SK-N-SH (cell line): Measurements from ENCODE around the gene CASTOR2. TPM values are rescaled to one million over a fixed set of nuclear protein-coding genes. Genes with fewer than 3 reads are reported as not detected.

Experiments
- CTCF ChIA-PET: fragments of 300-600, 350-600 bp; formaldehyde crosslinking; extraction: SDS; loops from one replicate; lab custom pipeline; 2021; lab: Yijun Ruan, JAX
- POLR2A ChIA-PET: fragments of 350-600 bp; sonication (Branson Sonifier 250); formaldehyde crosslinking; extraction: SDS; loops from one replicate; lab custom pipeline; 2020; ENCODE audit warnings: antibody characterized with exemption, inconsistent platforms; lab: Yijun Ruan, JAX
- DNase-seq: peaks from one replicate; pipeline ENCODE4 v3.0.0; 2012
- H2AFZ ChIP-seq: fragments of 200-600 bp; sonication (generic); 2 replicates; pipeline ENCODE4 v1.8.1; 2016; ENCODE audit warnings: antibody characterized with exemption, mild to moderate bottlenecking, low read depth
- H3F3A ChIP-seq: fragments of 200-600 bp; sonication (generic); replicated peaks from 2 replicates; pipeline ENCODE3; 2016; ENCODE audit warnings: antibody characterized with exemption, mild to moderate bottlenecking; ENCODE audit not compliant: insufficient read depth
- H3K27ac ChIP-seq, 2 experiments: fragments of 200-500 bp in 1 of 2; fragments of 200-600 bp in 1 of 2; sonication (Bioruptor generic) in 1 of 2; sonication (generic), shearing (Covaris generic) in 1 of 2; 2 replicates each; pipeline versions ENCODE4 v1.5.1 to v1.6.1; 2014 to 2016; ENCODE audit warnings: low read depth in 2 of 2, inconsistent platforms in 1 of 2, low read length in 1 of 2, mild to moderate bottlenecking in 1 of 2, mixed read lengths in 1 of 2
- H3K27me3 ChIP-seq: fragments of 200-600 bp; sonication (generic), shearing (Covaris generic); 2 replicates; pipeline ENCODE4 v1.6.1; 2016; ENCODE audit warnings: mixed run types; ENCODE audit not compliant: insufficient read depth
- H3K36me3 ChIP-seq, 2 experiments: fragments of 200-500 bp in 1 of 2; fragments of 200-600 bp in 1 of 2; sonication (Bioruptor generic) in 1 of 2; sonication (generic) in 1 of 2; replicated peaks in 1 of 2; 2 replicates each; pipeline versions ENCODE3 to v1.5.1; 2014 to 2016; ENCODE audit warnings: low read length in 1 of 2, mild to moderate bottlenecking in 1 of 2; ENCODE audit not compliant: insufficient read depth in 2 of 2, control insufficient read depth in 1 of 2
- H3K4me1 ChIP-seq, 2 experiments: fragments of 200-500 bp in 1 of 2; fragments of 200-600 bp in 1 of 2; sonication (Bioruptor generic) in 1 of 2; sonication (generic), shearing (Covaris generic) in 1 of 2; 2 replicates each; pipeline versions ENCODE4 v1.5.1 to v1.6.1; 2014 to 2016; ENCODE audit warnings: low read depth in 1 of 2, low read length in 1 of 2, mixed run types in 1 of 2; ENCODE audit not compliant: insufficient read depth in 2 of 2, control insufficient read depth in 1 of 2
- H3K4me2 ChIP-seq: fragments of 200-600 bp; sonication (generic), shearing (Covaris generic); 2 replicates; pipeline ENCODE4 v1.6.1; 2017; ENCODE audit warnings: mixed run types
- H3K4me3 ChIP-seq, 2 experiments: fragments of 200-500 bp in 1 of 2; fragments of 200-600 bp in 1 of 2; sonication (Bioruptor generic) in 1 of 2; sonication (generic), shearing (Covaris generic) in 1 of 2; 2 replicates each; pipeline versions ENCODE4 v1.5.1 to v1.8.1; 2014 to 2016; ENCODE audit warnings: low read depth in 2 of 2, inconsistent platforms in 1 of 2, low read length in 1 of 2, mild to moderate bottlenecking in 1 of 2, mixed read lengths in 1 of 2, moderate library complexity in 1 of 2
- H3K79me2 ChIP-seq: fragments of 200-600 bp; sonication (generic); 2 replicates; pipeline ENCODE4 v1.8.1; 2017; ENCODE audit warnings: mild to moderate bottlenecking; ENCODE audit not compliant: insufficient read depth
- H3K9ac ChIP-seq: fragments of 200-600 bp; sonication (generic); 2 replicates; pipeline ENCODE4 v1.6.1; 2017; ENCODE audit warnings: mixed run types
- H3K9me2 ChIP-seq: fragments of 200-600 bp; sonication (generic); 2 replicates; pipeline ENCODE4 v1.6.1; 2017; ENCODE audit warnings: mixed run types
- H3K9me3 ChIP-seq: fragments of 200-600 bp; sonication (generic); 2 replicates; pipeline ENCODE4 v1.6.1; 2017; ENCODE audit warnings: mixed run types, mild to moderate bottlenecking, moderate library complexity
- H4K20me1 ChIP-seq: fragments of 200-600 bp; sonication (generic); 2 replicates; pipeline ENCODE4 v1.6.1; 2017; ENCODE audit warnings: mild to moderate bottlenecking, mixed run types; ENCODE audit not compliant: insufficient read depth
- EP300 ChIP-seq, 2 experiments: IDR thresholded peaks; 2 replicates each; pipeline versions ENCODE4 v1.4.0 to v1.6.1; 2012; ENCODE audit warnings: borderline replicate concordance in 1 of 2, low read depth in 1 of 2, low read length in 1 of 2
- FOSL2 ChIP-seq: IDR thresholded peaks from 2 replicates; pipeline ENCODE4 v1.4.0; 2012; ENCODE audit warnings: low read depth, mild to moderate bottlenecking, moderate library complexity, borderline replicate concordance
- FOXJ3 ChIP-seq: sonication (generic); formaldehyde crosslinking; IDR thresholded peaks from 2 replicates; pipeline ENCODE4 v1.5.1; 2020; ENCODE audit warnings: mild to moderate bottlenecking, missing genetic modification reagents
- FOXM1 ChIP-seq: IDR thresholded peaks from 2 replicates; pipeline ENCODE4 v1.4.0; 2012; ENCODE audit warnings: low read depth, mild to moderate bottlenecking
- IRF3 ChIP-seq: fragments of 150-350 bp; IDR thresholded peaks from 2 replicates; pipeline ENCODE4 v1.6.1; 2016; ENCODE audit warnings: mild to moderate bottlenecking, low read depth, low read length
- JUND ChIP-seq: IDR thresholded peaks from 2 replicates; pipeline ENCODE4 v1.4.0; 2012
- MEF2A ChIP-seq: IDR thresholded peaks from 2 replicates; pipeline ENCODE4 v1.4.0; 2012; ENCODE audit warnings: low read depth, borderline replicate concordance
- MXI1 ChIP-seq: IDR thresholded peaks from 2 replicates; pipeline ENCODE4 v1.6.1; 2012; ENCODE audit warnings: mild to moderate bottlenecking, low read depth, low read length, improper control_type of control experiment
- NFIC ChIP-seq: IDR thresholded peaks from 2 replicates; pipeline ENCODE4 v1.4.0; 2012; ENCODE audit warnings: borderline replicate concordance
- POLR2AphosphoS5 ChIP-seq: IDR thresholded peaks from 2 replicates; pipeline ENCODE4 v1.6.1; 2012; ENCODE audit warnings: low read depth, low read length
- RFX5 ChIP-seq: IDR thresholded peaks from 2 replicates; pipeline ENCODE4 v1.6.1; 2012; ENCODE audit warnings: mild to moderate bottlenecking, improper control_type of control experiment, low read length
- SMC3 ChIP-seq: IDR thresholded peaks from 2 replicates; pipeline ENCODE4 v1.6.1; 2012; ENCODE audit warnings: low read depth, low read length, improper control_type of control experiment
- USF1 ChIP-seq: IDR thresholded peaks from 2 replicates; pipeline ENCODE4 v1.4.0; 2012; ENCODE audit warnings: low read depth, borderline replicate concordance
- WGBS: methylation state at CpG from one replicate; pipeline ENCODE4 v1.1.6; 2017; ENCODE audit warnings: low lambda C conversion rate; 5-methylcytosine and 5-hydroxymethylcytosine counted together
- polyA plus RNA-seq, 3 experiments: library from polyadenylated mRNA; depleted of rRNA; stranded (reverse); fragments of >200 nt; gene quantifications; 2 replicates each; pipeline ENCODE4 v1.2.3, GENCODE V29; 2012
- TF ChIP-seq, protein P1 (sequence below): fragments of 200-600 bp; sonication (generic); IDR thresholded peaks from 2 replicates; pipeline ENCODE4 v1.6.1; 2017; ENCODE audit warnings: antibody characterized with exemption, mild to moderate bottlenecking, moderate library complexity

CASTOR2 gene
- polyA plus RNA-seq, 1 of the 3 experiments (the other 2 are of a cell fraction) = 5.4 TPM

DNA sequence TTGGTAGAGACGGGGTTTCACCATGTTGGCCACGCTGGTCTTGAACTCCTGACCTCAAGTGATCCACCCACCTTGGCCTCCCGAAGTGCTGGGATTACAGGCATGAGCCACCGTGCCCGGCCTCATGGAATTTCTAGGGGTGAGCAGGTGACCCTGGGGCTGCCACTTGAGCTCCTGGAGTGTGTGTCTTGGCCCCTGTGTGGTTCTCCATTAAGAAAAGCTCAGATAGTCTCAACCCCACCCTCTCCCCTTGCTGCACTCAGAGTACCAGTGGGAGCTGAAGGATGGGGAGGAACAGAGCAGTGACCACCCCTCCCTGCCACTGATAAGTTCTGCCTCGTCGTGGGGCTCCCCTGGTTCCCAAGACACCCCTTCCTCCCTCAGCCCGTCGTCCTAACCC, 63.8 kb downstream of the CASTOR2 start (continued):
- no peak for TF ChIP-seq SMC3
- TF ChIP-seq IRF3 = no peak
- no peak for TF ChIP-seq RFX5
- TF ChIP-seq MXI1 = no peak
- no peak for TF ChIP-seq FOSL2
- TF ChIP-seq, protein P1, sequence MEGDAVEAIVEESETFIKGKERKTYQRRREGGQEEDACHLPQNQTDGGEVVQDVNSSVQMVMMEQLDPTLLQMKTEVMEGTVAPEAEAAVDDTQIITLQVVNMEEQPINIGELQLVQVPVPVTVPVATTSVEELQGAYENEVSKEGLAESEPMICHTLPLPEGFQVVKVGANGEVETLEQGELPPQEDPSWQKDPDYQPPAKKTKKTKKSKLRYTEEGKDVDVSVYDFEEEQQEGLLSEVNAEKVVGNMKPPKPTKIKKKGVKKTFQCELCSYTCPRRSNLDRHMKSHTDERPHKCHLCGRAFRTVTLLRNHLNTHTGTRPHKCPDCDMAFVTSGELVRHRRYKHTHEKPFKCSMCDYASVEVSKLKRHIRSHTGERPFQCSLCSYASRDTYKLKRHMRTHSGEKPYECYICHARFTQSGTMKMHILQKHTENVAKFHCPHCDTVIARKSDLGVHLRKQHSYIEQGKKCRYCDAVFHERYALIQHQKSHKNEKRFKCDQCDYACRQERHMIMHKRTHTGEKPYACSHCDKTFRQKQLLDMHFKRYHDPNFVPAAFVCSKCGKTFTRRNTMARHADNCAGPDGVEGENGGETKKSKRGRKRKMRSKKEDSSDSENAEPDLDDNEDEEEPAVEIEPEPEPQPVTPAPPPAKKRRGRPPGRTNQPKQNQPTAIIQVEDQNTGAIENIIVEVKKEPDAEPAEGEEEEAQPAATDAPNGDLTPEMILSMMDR = no peak

DNA sequence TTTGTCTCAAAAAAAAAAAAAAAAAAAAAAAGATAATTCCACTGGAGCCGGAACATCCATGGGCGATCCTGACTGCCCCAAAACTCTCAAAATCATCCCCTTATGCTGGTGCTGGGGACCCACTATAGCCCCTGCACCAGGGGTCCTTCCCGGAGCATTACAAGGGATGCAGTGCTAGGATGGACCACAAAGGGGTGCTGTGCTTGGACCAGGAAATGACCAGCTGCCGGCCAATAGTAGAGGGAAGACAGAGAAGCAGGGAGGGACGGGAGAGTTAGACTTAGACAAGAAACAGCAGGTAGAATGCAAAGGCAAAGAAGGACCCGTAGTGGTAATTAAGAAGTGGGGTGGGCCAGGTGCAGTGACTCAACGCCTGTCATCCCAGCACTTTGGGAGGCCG, 68.6 kb downstream of the CASTOR2 start:
- Histone ChIP-seq H3K4me3 (no peak overlapping the region), H3K79me2 (no peaks in the 10 kb centered on the region), H3K4me2 (no peak overlapping the region), H2AFZ (no peak overlapping the region), H3K9ac (no peak overlapping the region), H3K4me1 (no peaks in the 10 kb centered on the region), H3K9me3 (no peaks in the 10 kb centered on the region), H3K27ac (no peak overlapping the region), H4K20me1 (no peaks in the 10 kb centered on the region), H3F3A (peaks cover 3% of the 10 kb centered on the region), H3K36me3 (peaks cover 0 to 2% of the 10 kb centered on the region in 2 experiments), H3K27me3 (no peaks in the 10 kb centered on the region), H3K9me2 (no peaks in the 10 kb centered on the region)
- DNase-seq = peak; percentile 74
- CTCF ChIA-PET = interaction anchor here (1.3 to 7.5 kb wide), 3 partner anchors 9 to 15 kb away, joined by 6 to 54 read pairs (median 8); no protein-coding TSS in a partner anchor
- TF ChIP-seq FOXM1 (no peak), FOXJ3 (CRISPR knock-in tag) (no peak)
- TF ChIP-seq, protein P1 = peak; percentile 53
- POLR2A ChIA-PET = no interaction called here
- WGBS = 82% methylated on average over 8 of the region's 8 CpGs

GRCh38 chr7:75033826-75034225, 69.3 kb downstream of the CASTOR2 start:
- no peak overlapping the region for H3K9ac ChIP-seq
- 93% methylated on average over 8 of the region's 8 CpGs for WGBS
- H3K4me2 ChIP-seq = no peak overlapping the region
- H4K20me1 ChIP-seq = no peaks in the 10 kb centered on the region
- H3K27me3 ChIP-seq = no peaks in the 10 kb centered on the region
- no peaks in the 10 kb centered on the region for H3K9me3 ChIP-seq
- POLR2A ChIA-PET = interaction anchor here (0.8 kb wide), 1 partner anchor 8 kb away, joined by 3 read pairs; no protein-coding TSS in a partner anchor
- H3K36me3 ChIP-seq = peaks cover 0 to under 1% of the 10 kb centered on the region in 2 experiments
- no peak overlapping the region for H3K4me3 ChIP-seq
- no peak for TF ChIP-seq EP300 (IDR thresholded peaks at IDR 0.05; ENCODE audit: borderline replicate concordance in 1 of 2, low read depth in 1 of 2, low read length in 1 of 2)
- no peak for TF ChIP-seq FOXM1
- no peak for TF ChIP-seq JUND
- no peak for TF ChIP-seq USF1
- TF ChIP-seq POLR2AphosphoS5 = no peak
- no peak for TF ChIP-seq MEF2A
- TF ChIP-seq NFIC = no peak
- TF ChIP-seq, all 33 proteins: peak for 0
- DNase-seq = no peak
- Histone ChIP-seq H2AFZ (no peak overlapping the region), H3K9me2 (no peaks in the 10 kb centered on the region), H3F3A (peaks cover 3% of the 10 kb centered on the region), H3K27ac (no peak overlapping the region), H3K4me1 (no peaks in the 10 kb centered on the region), H3K79me2 (no peaks in the 10 kb centered on the region)
- CTCF ChIA-PET = interaction anchor here (1.1 to 7.5 kb wide), 4 partner anchors 8 to 14 kb away, joined by 3 to 54 read pairs (median 7); no protein-coding TSS in a partner anchor
